Esophagus mucosa (tissue), 1 donor: ENCODE measurements around the gene BAG5. TPM values are rescaled to one million over a fixed set of nuclear protein-coding genes. Genes with fewer than 3 reads are reported as not detected.

Source experiments
- ATAC-seq: fragments of 200-7000 bp; cut with Tn5 transposase; one replicate; pipeline ENCODE4 v1.9.1; 2020
- total RNA-seq: library from RNA; stranded (reverse); gene quantifications from one replicate; pipeline ENCODE4 v1.2.4, GENCODE V29; 2023
- donor health status: DM: yes; HTN: yes; CAD: no.

The BAG5 gene
- total RNA-seq, 1 donor from 2014 or later = 23.6 TPM

GRCh38 chr14:103507751-103508150 is 54.7 kb downstream of the BAG5 start:
- no peak for ATAC-seq

Other genes with a start within 250 kb of the BAG5 start
- gene EIF5, start 228.4 kb downstream of the BAG5 start, total RNA-seq = 253 TPM
- 62.1 TPM for gene MARK3, start 177.2 kb downstream of the BAG5 start, total RNA-seq
- 17.8 TPM for gene CKB, start 39.8 kb downstream of the BAG5 start, total RNA-seq
- 6.1 TPM for gene TRMT61A, start 33.5 kb downstream of the BAG5 start, total RNA-seq
- 30.3 TPM for gene COA8, start 303 bp upstream of the BAG5 start, total RNA-seq
- gene KLC1, start 66.6 kb upstream of the BAG5 start, total RNA-seq = 80.3 TPM
- gene XRCC3, start 152.8 kb upstream of the BAG5 start, total RNA-seq = 11.3 TPM
- gene ZFYVE21, start 153.2 kb upstream of the BAG5 start, total RNA-seq = 58.8 TPM